OCI-LY3 (cell line): Measurements from ENCODE around the gene CALY.

Experiments
- CTCF ChIP-seq: fragments of 200-600, 300-600 bp; sonication (generic); IDR thresholded peaks from 2 replicates; pipeline ENCODE4 v1.5.1; 2014; ENCODE audit warnings: antibody characterized with exemption, low read length, low read depth
- EZH2phosphoT487 ChIP-seq: fragments of 200-600 bp; shearing (Covaris generic); IDR thresholded peaks from 2 replicates; pipeline ENCODE4 v1.6.1; 2018; ENCODE audit warnings: antibody characterized with exemption, mixed run types, low read depth

- TF ChIP-seq CTCF = no peak
- no peak for TF ChIP-seq EZH2phosphoT487
Observed at GRCh38 chr10:133359554-133359971, 22.9 kb upstream of the CALY start.
